RPMI7951 (cell line): ENCODE results near the gene RFX7. TPM values are rescaled to one million over a fixed set of nuclear protein-coding genes. Genes with fewer than 3 reads are reported as not detected.
"Not testable (repeated sequence)": the region's sequence is repeated elsewhere in the genome, so short reads cannot be mapped to it uniquely, and the experiment has no call there.

Experiments
- DNase-seq: peaks from one replicate; pipeline ENCODE4 v3.0.0-alpha.2; 2012; ENCODE audit warnings: low read depth
- total RNA-seq: library from RNA; depleted of rRNA; stranded (reverse); fragments of >200 nt; shearing (Covaris generic); gene quantifications from 2 replicates; pipeline ENCODE4 v1.2.3, GENCODE V29; 2014; rRNA removed

The RFX7 gene
- 6.1 and 7.8 TPM in 2 replicates for total RNA-seq

- DNase-seq, result peak; percentile 78
Observed at GRCh38 chr15:56243163-56244037, at the start of gene RFX7. TSS of gene RFX7 (minus strand) at chr15:56243879. CDS start at chr15:56243285, 594 bp downstream.

DNA sequence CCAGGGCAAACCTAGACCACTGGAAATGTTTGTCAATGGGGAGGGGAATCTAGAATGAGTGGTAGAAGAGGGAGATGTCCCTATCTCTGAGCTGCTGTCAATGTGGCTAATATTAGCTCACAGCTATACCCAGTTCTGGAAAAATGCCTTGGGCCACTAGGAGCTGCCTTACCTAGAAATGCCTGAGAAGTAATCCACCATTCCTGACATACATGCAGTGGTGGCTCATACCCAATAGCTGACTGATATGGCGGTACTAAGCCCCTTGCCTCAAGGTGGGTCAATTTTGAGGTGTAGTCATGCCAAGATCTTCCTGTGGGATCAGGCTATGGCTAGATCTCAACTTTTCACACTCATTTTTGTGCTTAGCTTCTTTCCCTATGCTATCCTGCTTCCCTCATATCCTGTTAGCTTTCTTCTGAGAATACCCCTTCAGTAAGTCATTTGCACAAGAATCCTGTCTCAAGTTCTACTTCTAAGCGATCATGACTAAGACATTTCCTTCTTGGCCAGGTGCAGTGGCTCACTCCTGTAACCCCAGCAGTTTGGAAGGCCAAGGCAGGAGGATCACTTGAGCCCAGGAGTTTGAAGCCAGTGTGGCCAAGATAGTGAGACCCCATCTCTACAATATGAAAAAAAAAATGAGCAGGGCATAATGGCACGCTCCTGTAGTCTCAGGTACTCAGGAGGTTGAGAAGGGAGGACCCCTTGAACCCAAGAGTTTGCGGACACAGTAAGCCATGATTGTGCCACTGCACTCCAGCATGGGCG lies 49.1 kb upstream of the RFX7 start:
- no peak for DNase-seq

DNA sequence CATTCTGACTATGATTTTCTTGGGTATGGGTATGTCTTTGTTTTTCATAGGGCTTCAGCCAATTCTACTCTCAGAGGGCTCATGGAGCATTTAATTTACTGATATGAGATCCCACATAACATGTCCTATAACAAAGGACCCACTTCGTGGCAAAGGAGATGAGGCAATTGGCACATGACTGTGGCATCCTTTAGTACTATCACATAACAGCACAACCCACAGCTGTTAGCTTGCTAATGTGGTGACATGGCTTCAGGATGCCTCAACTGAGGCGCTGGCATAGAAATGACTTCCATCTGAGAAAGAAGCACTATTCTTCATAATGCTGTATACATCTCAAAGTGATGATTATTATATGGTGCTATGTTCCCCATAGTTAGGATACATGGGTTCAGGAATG lies 48.1 kb upstream of the RFX7 start:
- no peak for DNase-seq

GRCh38 chr15:56286213-56286612 lies 42.5 kb upstream of the RFX7 start:
- DNase-seq, result no peak

DNA sequence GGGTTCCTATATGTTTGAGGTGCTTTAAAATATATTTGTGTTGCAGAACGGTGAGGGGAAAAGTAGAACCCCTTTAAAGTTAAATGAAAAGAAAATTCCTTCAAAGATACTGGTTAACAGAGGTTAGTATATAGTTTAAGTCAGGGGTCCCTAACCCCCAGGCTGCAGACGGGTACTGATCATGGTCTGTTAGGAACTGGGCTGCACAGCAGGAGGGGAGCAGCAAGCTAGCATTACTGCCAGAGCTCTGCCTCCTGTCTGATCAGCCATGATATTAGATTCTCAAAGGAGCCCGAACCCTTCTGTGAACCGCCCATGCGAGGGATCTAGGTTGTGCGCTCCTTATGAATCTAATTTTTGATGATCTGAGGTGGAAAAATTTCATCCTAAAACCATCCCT lies 37.5 kb upstream of the RFX7 start:
- no peak for DNase-seq

DNA sequence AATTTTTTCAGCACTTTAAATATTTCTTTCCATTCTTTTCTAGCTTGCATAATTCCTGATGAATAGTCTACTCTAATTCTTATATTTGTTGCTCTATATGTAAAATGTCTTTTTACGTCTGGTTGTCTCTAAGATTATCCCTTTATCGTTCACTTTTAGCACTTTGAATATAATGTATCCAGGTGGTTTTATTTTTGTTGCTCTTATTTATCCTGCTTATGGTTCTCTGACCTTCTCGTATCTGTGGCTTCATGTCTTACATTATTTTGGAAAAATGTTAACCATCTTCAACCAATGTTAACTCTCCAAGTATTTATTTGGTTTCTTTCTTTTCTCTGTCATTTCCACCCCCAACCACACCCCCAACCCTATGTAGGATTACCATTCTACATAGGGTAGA lies 30.0 kb upstream of the RFX7 start:
- DNase-seq, result no peak

GRCh38 chr15:56272454-56272853 lies 28.8 kb upstream of the RFX7 start:
- peak; percentile 14 for DNase-seq

DNA sequence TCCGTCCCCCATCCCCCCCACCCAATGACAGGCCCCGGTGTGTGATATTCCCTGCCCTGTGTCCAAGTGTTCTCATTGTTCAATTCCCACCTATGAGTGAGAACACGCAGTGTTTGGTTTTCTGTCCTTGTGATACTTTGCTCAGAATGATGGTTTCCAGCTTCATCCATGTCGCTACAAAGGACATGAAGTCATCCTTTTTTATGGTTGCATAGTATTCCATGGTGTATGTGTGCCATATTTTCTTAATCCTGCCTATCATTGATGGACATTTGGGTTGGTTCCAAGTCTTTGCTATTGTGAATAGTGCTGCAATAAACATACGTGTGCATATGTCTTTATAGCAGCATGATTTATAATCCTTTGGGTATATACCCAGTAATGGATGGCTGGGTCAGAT lies 22.8 kb upstream of the RFX7 start:
- not testable (repeated sequence) for DNase-seq

- peak; percentile 13 for DNase-seq
Observed at GRCh38 chr15:56261854-56262509, 18.3 kb upstream of the RFX7 start.

- DNase-seq, result not testable (repeated sequence)
Observed at GRCh38 chr15:56257306-56257705, 13.6 kb upstream of the RFX7 start.

DNA sequence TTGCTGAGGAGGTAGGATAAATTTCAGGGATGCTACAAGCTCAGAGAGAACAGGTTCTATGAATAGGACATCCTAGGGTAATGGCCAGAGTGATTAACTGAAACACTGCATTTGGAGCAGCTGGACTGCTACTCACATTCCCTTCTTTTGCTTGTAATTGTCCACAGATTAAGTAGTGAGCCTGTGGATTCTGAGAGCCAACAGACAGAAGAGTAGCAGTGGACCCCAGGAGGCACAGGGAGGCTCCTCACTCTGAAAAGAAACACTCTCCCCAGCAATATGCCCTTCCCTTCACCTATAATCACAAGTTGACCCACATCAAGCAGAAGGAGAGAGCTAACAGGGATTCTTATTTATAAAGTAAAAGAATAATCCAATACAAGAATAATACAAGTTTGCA lies 10.6 kb upstream of the RFX7 start:
- no peak for DNase-seq

GRCh38 chr15:56252386-56252785 lies 8.7 kb upstream of the RFX7 start:
- peak; percentile 13 for DNase-seq

DNA sequence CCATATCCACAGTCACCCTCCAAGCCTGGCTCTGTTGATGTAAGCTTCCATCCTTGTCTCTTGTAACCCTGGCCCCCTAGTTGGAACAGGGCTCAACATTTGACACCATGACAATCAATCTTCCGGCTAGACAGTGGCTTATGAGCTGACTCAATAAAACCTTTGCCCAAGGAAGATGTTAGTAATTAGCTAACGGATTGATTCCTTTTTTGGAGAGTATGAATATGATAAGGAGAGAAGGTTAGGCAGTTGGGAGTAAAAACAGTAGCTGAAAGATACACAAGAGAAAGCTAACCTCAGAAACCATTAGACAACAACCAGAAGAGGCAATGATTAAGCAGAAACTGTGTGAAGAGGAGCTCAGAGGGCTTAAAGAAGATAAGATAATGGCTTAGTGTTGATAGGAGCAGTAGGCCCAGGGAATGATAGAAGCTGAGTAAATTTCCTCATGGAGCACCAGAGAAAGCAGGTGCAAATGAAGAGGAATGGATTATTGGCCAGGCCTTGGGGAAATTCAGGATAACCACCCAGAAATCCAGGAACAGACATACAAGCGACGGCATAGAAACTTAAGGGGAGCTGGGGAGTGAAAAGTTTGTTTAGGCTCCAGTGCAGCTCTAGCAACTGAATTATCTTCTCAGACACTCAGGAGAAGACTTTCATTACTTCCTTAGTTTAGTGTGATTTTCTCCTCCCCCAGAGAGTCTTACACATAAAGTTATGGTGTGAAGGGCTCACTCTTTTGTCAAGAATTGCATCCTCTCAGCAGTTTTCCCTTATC lies 7.8 kb upstream of the RFX7 start:
- no peak for DNase-seq

GRCh38 chr15:56250626-56251025 lies 6.9 kb upstream of the RFX7 start:
- no peak for DNase-seq

- DNase-seq, result peak; percentile 59
Observed at GRCh38 chr15:56249092-56249491, 5.4 kb upstream of the RFX7 start.

- DNase-seq, result no peak
Observed at GRCh38 chr15:56248311-56248992, 4.8 kb upstream of the RFX7 start.

GRCh38 chr15:56247266-56247665 lies 3.6 kb upstream of the RFX7 start:
- DNase-seq, result no peak

DNA sequence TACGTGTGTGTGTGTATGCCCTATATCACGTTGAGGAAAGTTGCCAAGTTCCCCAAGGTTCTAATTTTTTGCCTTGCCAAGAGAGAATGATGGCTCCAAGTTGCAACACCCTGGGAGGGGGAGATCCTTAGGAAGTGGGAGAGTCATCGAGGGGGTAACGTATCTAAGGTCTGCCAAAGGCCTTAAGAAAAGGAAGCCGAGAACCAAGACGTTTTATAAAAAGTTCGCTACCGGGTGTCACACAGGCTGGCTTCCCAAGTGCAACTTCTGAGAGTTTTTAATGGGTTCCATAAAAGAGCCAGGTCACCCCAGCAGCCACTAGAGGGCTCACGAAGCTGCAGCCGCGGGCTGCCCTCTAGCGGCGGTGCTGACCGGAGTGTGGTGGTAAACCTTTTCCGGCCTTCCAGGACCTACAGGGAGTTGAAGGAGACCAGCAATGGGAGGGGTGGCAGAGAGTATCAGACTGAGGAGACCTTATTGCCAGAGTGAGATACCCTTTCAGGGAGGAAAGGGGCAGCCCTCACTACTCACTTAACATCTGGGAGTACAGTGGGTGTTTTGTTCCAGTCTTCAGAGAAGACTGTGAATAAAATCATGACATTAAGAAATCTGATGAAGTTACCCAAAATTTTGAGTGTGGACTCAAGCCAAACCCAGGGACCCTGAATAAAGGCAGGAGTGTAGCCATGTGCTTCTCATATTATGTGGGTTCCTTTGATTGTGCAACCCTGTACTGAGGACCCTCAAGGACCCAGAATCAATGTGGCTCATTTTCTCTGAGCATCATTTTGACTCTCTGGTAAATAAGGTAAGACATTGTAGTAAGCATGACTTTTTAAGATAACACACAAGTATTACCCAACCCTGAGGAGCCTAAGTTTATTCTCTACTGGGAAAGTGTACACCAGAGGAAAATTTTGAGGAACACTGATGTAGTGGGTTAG lies 2.5 kb upstream of the RFX7 start:
- peak; percentile 88 for DNase-seq

DNA sequence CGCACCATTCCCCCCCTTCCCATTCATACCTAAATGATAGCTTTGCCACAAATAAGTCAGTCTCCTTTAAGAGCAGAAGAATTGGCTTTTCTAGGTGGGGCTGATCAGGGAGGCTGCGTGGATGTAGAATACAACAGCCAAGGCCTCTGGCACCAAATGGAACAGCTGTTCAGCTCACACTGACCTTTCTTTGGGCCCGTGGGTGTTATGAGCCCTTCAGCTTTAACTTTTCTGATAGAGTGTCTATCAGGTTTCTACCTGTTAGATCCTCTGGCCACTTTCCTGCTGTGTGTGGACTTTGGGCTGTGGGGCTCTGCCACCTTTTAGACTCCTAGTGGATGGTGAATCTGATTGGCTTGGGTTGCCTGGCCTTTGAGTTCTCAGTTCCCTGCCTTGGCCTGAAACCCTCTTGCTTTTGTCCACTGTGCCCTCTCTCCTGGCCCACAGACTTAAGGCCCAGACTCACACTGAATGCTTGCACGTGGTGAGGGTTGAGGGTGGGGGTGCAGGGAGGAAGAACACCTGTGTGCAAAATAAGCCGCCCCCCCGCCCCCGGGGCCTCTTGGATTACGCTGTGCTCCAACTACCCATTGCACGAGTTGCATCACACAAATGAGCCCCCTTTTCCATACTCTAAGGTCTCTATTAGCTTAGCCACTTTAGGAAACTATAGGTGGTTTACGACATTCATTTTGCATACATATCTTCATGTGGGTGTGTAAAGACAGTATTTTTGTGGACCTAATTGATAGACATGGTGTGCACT lies 1.3 kb upstream of the RFX7 start:
- DNase-seq, result peak; percentile 49
